Muscle layer of duodenum (tissue), 2 donors: Measurements from ENCODE around the gene STAT1.

ENCODE experiments used
- H3K27ac ChIP-seq: one replicate; pipeline ENCODE4 v1.7.0; 2013; ENCODE audit warnings: mild to moderate bottlenecking, low read length
- H3K27me3 ChIP-seq: one replicate; pipeline ENCODE4 v1.7.0; 2013; ENCODE audit warnings: low read depth, mild to moderate bottlenecking, control low read depth, low read length
- H3K36me3 ChIP-seq, 2 donors: one replicate each; pipeline ENCODE4 v1.7.0; 2013; ENCODE audit warnings: low read length in 2 of 2, control low read depth in 1 of 2, mild to moderate bottlenecking in 1 of 2; ENCODE audit not compliant: insufficient read depth in 2 of 2, control insufficient read depth in 1 of 2
- H3K4me1 ChIP-seq, 2 donors: one replicate each; pipeline ENCODE4 v1.7.0; 2013; ENCODE audit warnings: low read length in 2 of 2, mild to moderate bottlenecking in 2 of 2, control low read depth in 1 of 2, moderate library complexity in 1 of 2; ENCODE audit not compliant: insufficient read depth in 2 of 2, control insufficient read depth in 1 of 2
- H3K4me3 ChIP-seq, 2 donors: one replicate each; pipeline ENCODE4 v1.7.0; 2013; ENCODE audit warnings: low read length in 2 of 2, low read depth in 1 of 2, mild to moderate bottlenecking in 1 of 2
- H3K9me3 ChIP-seq, 2 donors: one replicate each; pipeline ENCODE4 v1.7.0; 2013; ENCODE audit warnings: low read length in 2 of 2, control low read depth in 1 of 2, mild to moderate bottlenecking in 1 of 2; ENCODE audit not compliant: control insufficient read depth in 1 of 2
- donor health status: healthy.

STAT1 gene

DNA sequence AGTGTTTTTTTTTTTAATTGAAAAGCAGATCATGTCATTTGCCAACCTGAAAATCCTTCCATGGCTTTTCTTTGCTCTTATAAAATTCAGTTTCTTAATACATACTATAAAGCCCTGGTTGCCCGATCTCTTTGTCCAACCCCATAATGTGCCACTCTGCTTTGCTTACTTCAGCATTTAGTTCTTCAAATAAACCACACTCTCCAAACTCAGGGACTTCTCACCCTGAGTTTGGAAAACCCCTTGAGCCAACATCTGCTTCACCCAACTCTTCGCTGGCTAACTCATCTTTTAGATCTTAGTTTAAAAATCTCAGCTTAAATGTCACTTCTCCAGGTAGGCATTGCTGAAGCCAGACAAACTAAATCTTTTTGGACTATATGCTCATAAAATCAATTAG, 1.3 kb upstream of the STAT1 start:
- Histone ChIP-seq H3K4me3 (no peak overlapping the region), H3K4me1 (peaks cover 10 to 19% of the 10 kb centered on the region in 2 donors), H3K27me3 (no peaks in the 10 kb centered on the region), H3K27ac (no peak overlapping the region), H3K36me3 (peaks cover 0 to 6% of the 10 kb centered on the region in 2 donors), H3K9me3 (no peaks in the 10 kb centered on the region)

DNA sequence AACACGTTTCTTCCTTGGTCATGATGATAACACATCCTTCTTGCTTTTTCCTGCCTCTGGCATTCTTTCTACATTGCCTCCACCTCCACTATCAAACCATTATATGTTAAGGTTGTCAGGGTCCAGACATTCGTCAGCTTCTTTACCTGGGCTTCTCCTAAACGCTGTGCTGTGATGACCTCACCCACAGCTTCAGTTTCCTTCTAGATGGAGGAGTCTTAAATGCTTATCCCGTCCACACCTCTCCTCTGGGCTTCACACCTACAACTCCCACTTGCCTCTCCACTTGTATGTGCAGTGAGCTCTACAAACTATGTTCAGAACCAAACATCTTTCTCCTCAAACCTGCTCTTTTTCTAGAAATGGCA, 666 bp upstream of the STAT1 start:
- no peaks in the 10 kb centered on the region for H3K9me3 ChIP-seq
- peak overlapping the region; percentile 90 for H3K27ac ChIP-seq
- H3K27me3 ChIP-seq = no peaks in the 10 kb centered on the region
- peak overlapping the region; percentile 91 to 100 for H3K4me3 ChIP-seq
- peaks cover 4 to 12% of the 10 kb centered on the region in 2 donors for H3K36me3 ChIP-seq
- H3K4me1 ChIP-seq = peaks cover 10 to 19% of the 10 kb centered on the region in 2 donors

DNA sequence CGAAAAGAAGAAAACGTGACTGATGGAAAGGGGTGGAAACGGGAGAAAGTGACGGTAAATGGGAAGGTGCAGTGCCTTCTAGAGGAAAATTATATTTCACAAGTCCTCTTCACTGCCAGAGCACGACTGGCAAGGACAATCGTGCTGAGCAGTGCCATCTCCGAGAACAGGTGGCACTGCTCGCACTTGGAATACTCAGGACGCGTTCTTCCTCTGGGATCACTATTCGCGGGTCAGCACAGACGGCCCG, 364 bp downstream of the STAT1 start:
- H3K4me1 ChIP-seq = peaks cover 10 to 19% of the 10 kb centered on the region in 2 donors
- no peaks in the 10 kb centered on the region for H3K9me3 ChIP-seq
- H3K27me3 ChIP-seq = no peaks in the 10 kb centered on the region
- peak overlapping the region; percentile 91 to 100 for H3K4me3 ChIP-seq
- peaks cover 8 to 17% of the 10 kb centered on the region in 2 donors for H3K36me3 ChIP-seq
- peak overlapping the region; percentile 98 for H3K27ac ChIP-seq

DNA sequence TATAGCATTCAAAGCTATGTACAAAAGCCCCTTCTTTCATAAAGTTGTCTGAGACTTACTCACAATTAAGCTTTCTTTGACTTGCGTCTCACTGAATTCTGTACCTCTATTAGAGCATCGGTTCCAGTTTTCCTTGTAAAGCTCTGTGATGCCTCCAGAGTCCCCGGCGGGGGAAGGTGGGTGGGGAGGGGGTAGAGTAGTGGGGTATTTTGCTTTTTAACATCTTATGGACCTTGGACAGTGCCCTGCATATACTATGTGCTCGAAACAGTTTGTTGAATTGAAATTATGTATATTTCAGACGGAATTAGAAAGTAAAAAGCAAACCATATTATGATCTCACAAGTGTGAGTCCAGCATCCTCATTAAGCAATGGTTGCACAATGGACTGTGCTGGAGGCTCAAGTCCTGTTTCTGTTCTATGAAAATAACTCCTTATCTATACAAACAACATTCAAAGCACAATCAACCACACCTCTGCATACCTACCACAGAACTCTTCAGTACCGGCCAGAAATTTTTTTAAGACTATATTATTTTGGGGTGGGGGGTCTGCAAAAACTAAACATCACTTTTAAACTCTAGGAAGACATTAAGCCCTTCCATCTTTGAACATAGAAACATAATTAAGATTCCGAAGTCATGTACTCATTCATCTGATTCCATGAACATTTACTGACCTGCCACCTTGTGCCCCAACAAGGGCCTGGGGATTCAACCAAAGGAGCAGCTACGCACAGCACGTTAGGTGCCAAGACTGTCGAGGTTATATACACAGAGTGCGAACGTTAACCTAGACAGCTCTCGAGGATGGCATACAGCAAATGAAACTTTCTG, 908 bp downstream of the STAT1 start:
- H3K27me3 ChIP-seq = no peaks in the 10 kb centered on the region
- H3K27ac ChIP-seq = peak overlapping the region; percentile 98
- peak overlapping the region; percentile 91 to 100 for H3K4me3 ChIP-seq
- H3K9me3 ChIP-seq = no peaks in the 10 kb centered on the region
- peaks cover 12 to 23% of the 10 kb centered on the region in 2 donors for H3K36me3 ChIP-seq
- peaks cover 10 to 19% of the 10 kb centered on the region in 2 donors for H3K4me1 ChIP-seq

DNA sequence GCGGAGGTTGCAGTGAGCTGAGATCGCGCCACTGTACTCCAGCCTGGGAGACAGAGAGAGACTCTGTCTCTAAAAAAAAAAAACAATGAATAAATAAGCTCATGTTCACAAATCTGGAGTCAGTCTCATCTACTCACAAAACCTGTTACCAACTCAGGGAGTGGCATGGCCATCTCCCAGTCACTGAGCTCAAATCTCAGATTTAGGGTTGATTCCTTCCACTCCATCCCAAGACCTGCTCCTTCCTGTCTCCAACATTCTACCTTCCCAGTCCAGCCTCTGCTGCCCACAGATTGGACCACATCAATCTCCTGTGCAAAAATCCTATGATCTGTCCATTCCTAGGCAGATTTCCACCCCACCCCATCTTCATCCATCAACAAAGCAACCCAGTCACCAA, 1.6 kb downstream of the STAT1 start:
- Histone ChIP-seq H3K4me3 (peak overlapping the region; percentile 91 to 100), H3K36me3 (peaks cover 12 to 27% of the 10 kb centered on the region in 2 donors), H3K9me3 (no peaks in the 10 kb centered on the region), H3K27ac (peak overlapping the region; percentile 98), H3K27me3 (no peaks in the 10 kb centered on the region), H3K4me1 (peaks cover 10 to 19% of the 10 kb centered on the region in 2 donors)

DNA sequence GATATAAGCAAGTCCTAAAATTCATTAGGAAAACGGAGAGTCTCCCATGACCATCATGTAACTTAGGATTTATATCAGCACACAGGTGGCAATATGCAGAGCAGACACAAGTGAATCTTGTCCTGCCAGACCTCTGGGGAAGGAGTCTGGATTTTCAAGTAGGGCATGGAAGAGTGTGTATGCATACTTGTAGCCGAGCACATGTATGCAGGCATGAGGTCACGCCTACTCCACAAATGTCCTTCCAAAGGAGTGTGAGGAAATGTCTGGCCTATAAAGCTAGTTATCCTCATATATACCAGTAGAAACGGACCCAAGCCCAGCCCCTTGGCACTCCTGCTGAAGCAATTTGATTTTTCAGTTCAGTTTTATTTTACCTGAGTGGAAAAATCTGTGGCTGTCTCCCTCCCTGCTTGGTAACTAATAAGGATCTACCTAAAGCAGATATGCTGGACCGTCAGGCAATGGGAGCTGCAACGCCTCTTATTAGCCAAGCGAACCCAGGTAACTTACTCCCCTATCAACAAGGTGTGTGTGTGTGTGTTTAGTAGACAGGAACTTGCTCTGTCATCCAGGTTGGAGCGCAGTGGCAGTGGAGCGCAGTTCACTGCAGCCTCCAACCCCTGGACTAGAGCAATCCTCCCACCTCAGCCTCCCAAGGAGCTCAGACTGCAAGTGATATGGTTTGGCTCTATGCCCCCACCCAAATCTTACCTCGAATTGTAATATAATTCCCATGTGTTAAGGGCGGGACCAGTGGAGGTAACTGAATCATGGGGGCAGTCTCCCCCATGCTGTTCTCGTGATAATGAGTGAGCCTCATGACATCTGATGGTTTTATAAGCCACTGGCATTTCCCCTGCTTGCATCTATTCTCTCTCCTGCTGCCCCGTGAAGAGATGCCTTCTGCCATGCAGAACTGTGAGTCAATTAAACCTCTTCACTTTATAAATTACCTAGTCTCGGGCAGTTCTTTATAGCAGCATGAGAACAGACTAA, 2.8 kb downstream of the STAT1 start:
- Histone ChIP-seq H3K4me1 (peaks cover 10 to 19% of the 10 kb centered on the region in 2 donors), H3K36me3 (peaks cover 24 to 39% of the 10 kb centered on the region in 2 donors), H3K27ac (no peak overlapping the region), H3K9me3 (no peaks in the 10 kb centered on the region), H3K4me3 (no peak overlapping the region), H3K27me3 (no peaks in the 10 kb centered on the region)

DNA sequence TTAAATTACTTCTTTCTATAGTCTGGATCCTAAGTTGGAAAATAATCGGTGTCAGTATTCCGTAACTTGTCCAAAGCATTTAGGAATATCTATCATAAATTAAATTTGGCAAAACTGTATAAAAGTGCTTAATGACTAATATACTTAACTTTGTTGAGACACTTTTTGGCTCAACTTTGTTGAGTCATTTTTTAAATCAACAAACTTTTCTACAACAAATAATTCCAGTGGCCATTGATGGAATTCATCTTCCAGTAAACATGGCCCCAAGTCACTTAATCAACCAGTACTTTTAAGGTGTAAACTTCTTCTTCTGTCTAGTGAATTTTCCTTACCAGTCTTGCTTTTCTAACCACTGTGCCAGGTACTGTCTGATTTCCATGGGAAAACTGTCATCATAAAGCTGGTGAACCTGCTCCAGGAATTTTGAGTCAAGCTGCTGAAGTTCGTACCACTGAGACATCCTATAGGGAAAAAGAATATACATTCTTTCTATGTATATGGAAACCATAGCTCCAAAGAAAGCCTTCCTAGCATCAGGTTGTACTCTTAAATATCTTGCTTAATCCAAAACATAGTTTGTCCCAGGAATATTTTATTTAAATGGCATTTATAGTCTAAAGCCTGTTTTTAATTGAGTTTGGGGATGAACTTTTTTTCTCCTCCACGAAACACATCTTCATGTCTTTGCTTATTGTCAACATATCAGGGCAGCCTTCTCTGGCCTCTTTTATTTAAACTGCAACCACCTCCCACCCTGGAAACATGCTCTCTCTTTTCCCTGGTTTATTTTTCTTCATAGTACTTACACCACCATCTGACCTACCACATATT, 4.2 kb downstream of the STAT1 start:
- Histone ChIP-seq H3K36me3 (peaks cover 38 to 53% of the 10 kb centered on the region in 2 donors), H3K9me3 (no peaks in the 10 kb centered on the region), H3K4me1 (peaks cover 10 to 19% of the 10 kb centered on the region in 2 donors), H3K4me3 (no peak overlapping the region), H3K27ac (no peak overlapping the region), H3K27me3 (no peaks in the 10 kb centered on the region)

DNA sequence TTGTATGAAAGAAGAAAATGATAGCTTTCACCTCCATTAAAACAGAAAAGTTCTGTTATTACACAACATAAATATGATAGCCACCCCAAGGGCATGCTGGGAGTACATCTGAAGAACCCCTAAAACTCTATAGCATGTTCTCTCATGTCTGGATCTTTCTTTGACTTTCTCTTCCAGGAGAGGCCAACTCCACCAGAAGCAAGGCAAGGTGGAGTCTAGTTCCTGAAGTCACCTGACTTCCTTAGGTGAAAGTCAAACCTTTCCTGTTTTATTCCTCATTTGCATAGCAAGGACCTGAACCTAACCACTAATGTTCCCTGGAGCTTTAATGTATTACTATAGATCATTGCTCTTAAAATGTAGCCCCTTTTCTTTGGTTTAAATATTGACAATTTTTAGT, 5.7 kb downstream of the STAT1 start:
- no peak overlapping the region for H3K27ac ChIP-seq
- H3K36me3 ChIP-seq = peaks cover 53 to 68% of the 10 kb centered on the region in 2 donors
- H3K9me3 ChIP-seq = no peaks in the 10 kb centered on the region
- no peak overlapping the region for H3K4me3 ChIP-seq
- peaks cover 10 to 19% of the 10 kb centered on the region in 2 donors for H3K4me1 ChIP-seq
- H3K27me3 ChIP-seq = no peaks in the 10 kb centered on the region

DNA sequence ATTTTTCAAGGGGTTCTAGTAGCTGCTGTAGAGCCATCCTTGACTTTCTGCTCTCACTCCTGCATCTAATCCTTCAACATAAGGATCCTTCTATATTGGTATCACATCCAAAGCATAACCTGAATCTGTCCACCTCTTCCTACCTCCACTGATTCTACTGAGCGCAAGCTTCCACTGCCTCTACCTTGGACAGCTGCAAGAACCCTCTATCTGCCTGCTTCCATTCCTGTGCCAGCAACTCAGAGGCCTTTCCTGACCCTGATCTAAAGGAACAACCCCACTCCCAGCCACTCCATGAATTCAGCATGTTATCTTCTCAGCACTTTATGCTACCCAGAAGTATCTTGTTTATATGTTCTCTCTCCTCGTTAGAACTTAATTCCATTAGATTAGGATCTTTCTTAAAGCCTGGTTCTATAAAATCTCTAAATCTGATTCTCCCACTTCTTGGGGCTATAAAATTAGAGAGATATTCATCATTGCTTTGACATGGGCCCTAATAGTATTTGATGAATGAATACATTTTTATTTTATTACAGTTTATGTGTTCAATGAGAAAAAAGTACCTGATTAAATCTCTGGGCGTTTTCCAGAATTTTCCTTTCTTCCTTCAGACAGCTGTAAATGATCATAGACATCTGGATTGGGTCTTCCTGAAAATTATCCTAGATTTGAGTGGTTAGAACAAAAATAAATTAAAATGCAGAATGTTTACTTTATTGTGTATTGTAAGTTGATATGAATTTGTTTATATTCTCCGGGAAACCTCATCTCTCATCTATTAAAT, 6.8 kb downstream of the STAT1 start:
- H3K9me3 ChIP-seq = no peaks in the 10 kb centered on the region
- no peak overlapping the region for H3K27ac ChIP-seq
- no peaks in the 10 kb centered on the region for H3K27me3 ChIP-seq
- H3K4me1 ChIP-seq = peaks cover 5 to 9% of the 10 kb centered on the region in 2 donors
- peaks cover 64 to 79% of the 10 kb centered on the region in 2 donors for H3K36me3 ChIP-seq
- no peak overlapping the region for H3K4me3 ChIP-seq

DNA sequence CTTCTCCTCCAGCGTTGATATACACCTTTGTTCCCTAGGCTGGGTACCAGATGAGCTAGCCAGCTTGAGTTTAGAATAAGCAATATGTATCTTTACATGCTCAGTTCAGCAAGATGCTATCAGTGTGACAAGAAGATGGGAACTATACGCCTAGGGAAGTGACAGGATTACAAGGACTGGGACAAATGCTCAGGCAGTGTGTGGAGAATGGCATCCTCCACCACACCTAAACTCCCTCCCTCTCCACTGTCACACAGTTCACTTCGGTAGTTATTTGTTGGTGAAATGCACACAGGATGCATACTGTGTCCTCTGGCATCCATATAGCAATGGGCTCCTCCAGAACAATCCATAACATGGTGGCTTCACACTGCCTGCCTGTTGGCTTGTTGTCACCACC, 7.7 kb downstream of the STAT1 start:
- no peak overlapping the region for H3K4me3 ChIP-seq
- H3K9me3 ChIP-seq = no peaks in the 10 kb centered on the region
- H3K27me3 ChIP-seq = no peaks in the 10 kb centered on the region
- peaks cover 71 to 88% of the 10 kb centered on the region in 2 donors for H3K36me3 ChIP-seq
- H3K27ac ChIP-seq = no peak overlapping the region
- H3K4me1 ChIP-seq = peaks cover 5 to 7% of the 10 kb centered on the region in 2 donors
